H9 (cell line): ENCODE results near the gene SCGB1C1. TPM values are rescaled to one million over a fixed set of nuclear protein-coding genes. Genes with fewer than 3 reads are reported as not detected.
A peak's percentile ranks its signal among the peaks of the same experiment; 100 is the strongest.

Experiments used
- DNase-seq: peaks from one replicate; pipeline ENCODE4 v3.0.0-alpha.2; 2017
- H2AFZ ChIP-seq: one replicate; pipeline ENCODE4 v1.6.1; 2013; ENCODE audit warnings: mild to moderate bottlenecking, low read length, control low read depth, moderate library complexity
- H2AK5ac ChIP-seq: 2 replicates; pipeline ENCODE4 v1.6.1; 2013; ENCODE audit warnings: low read length, control low read depth, mixed read lengths; ENCODE audit not compliant: insufficient read length
- H2BK120ac ChIP-seq: one replicate; pipeline ENCODE4 v1.6.1; 2013; ENCODE audit warnings: low read depth, mild to moderate bottlenecking, low read length, control low read depth, inconsistent platforms; ENCODE audit not compliant: poor library complexity, severe bottlenecking
- H2BK12ac ChIP-seq: 2 replicates; pipeline ENCODE4 v1.6.1; 2013; ENCODE audit warnings: low read length, control low read depth, mixed read lengths, low read depth; ENCODE audit not compliant: insufficient read length
- H2BK15ac ChIP-seq: 2 replicates; pipeline ENCODE4 v1.6.1; 2013; ENCODE audit warnings: low read depth, low read length, control low read depth
- H2BK20ac ChIP-seq: one replicate; pipeline ENCODE4 v1.6.1; 2013; ENCODE audit warnings: low read depth, mild to moderate bottlenecking, low read length, control low read depth, inconsistent platforms; ENCODE audit not compliant: poor library complexity, severe bottlenecking
- H2BK5ac ChIP-seq: 2 replicates; pipeline ENCODE4 v1.6.1; 2013; ENCODE audit warnings: low read length, control low read depth, mixed read lengths; ENCODE audit not compliant: insufficient read length
- H3K14ac ChIP-seq: 2 replicates; pipeline ENCODE4 v1.6.1; 2013; ENCODE audit warnings: low read length, control low read depth; ENCODE audit not compliant: insufficient read depth
- H3K18ac ChIP-seq: 2 replicates; pipeline ENCODE4 v1.6.1; 2013; ENCODE audit warnings: low read depth, mild to moderate bottlenecking, mixed read lengths, low read length, control low read depth; ENCODE audit not compliant: insufficient read length
- H3K23ac ChIP-seq: 2 replicates; pipeline ENCODE4 v1.6.1; 2013; ENCODE audit warnings: low read length, control low read depth, mixed read lengths, low read depth; ENCODE audit not compliant: insufficient read length
- H3K23me2 ChIP-seq: 2 replicates; pipeline ENCODE4 v1.6.1; 2013; ENCODE audit warnings: low read depth, mild to moderate bottlenecking, mixed read lengths, low read length, control low read depth; ENCODE audit not compliant: insufficient read length, poor library complexity, severe bottlenecking
- H3K27ac ChIP-seq: 2 replicates; pipeline ENCODE4 v1.5.1; 2013; ENCODE audit warnings: low read length, control low read depth, mixed read lengths, low read depth; ENCODE audit not compliant: insufficient read length
- H3K27me3 ChIP-seq: 2 replicates; pipeline ENCODE4 v1.6.1; 2013; ENCODE audit warnings: low read length, control low read depth, inconsistent platforms; ENCODE audit not compliant: insufficient read depth
- H3K4ac ChIP-seq: 2 replicates; pipeline ENCODE4 v1.6.1; 2013; ENCODE audit warnings: low read depth, mild to moderate bottlenecking, control low read depth, inconsistent platforms, low read length, moderate library complexity
- H3K4me1 ChIP-seq: 2 replicates; pipeline ENCODE4 v1.6.1; 2013; ENCODE audit warnings: low read length, control low read depth, inconsistent platforms; ENCODE audit not compliant: insufficient read depth
- H3K4me2 ChIP-seq: 2 replicates; pipeline ENCODE4 v1.6.1; 2013; ENCODE audit warnings: low read length, control low read depth, mixed read lengths; ENCODE audit not compliant: insufficient read length, insufficient read depth
- H3K56ac ChIP-seq: 2 replicates; pipeline ENCODE4 v1.6.1; 2013; ENCODE audit warnings: low read depth, mild to moderate bottlenecking, mixed read lengths, low read length, control low read depth; ENCODE audit not compliant: insufficient read length
- H3K79me1 ChIP-seq: 2 replicates; pipeline ENCODE4 v1.6.1; 2013; ENCODE audit warnings: low read depth, mild to moderate bottlenecking, moderate library complexity, low read length, control low read depth, inconsistent platforms; ENCODE audit not compliant: insufficient read depth, poor library complexity, severe bottlenecking
- H3K79me2 ChIP-seq: 2 replicates; pipeline ENCODE4 v1.6.1; 2013; ENCODE audit warnings: low read length, control low read depth, inconsistent platforms; ENCODE audit not compliant: insufficient read depth
- H3K9ac ChIP-seq: 2 replicates; pipeline ENCODE4 v1.6.1; 2013; ENCODE audit warnings: low read length, control low read depth, mixed read lengths; ENCODE audit not compliant: insufficient read length; ENCODE audit errors: extremely low read depth
- H3K9me3 ChIP-seq: one replicate; pipeline ENCODE4 v1.6.1; 2013; ENCODE audit warnings: low read depth, low read length, inconsistent platforms; ENCODE audit not compliant: control insufficient read depth
- H3T11ph ChIP-seq: one replicate; pipeline ENCODE4 v1.6.1; 2013; ENCODE audit warnings: mild to moderate bottlenecking, low read length, control low read depth, inconsistent platforms
- H4K20me1 ChIP-seq: one replicate; pipeline ENCODE4 v1.6.1; 2013; ENCODE audit not compliant: control insufficient read depth, insufficient read length, insufficient read depth
- H4K5ac ChIP-seq: 2 replicates; pipeline ENCODE4 v1.6.1; 2013; ENCODE audit warnings: low read depth, mild to moderate bottlenecking, mixed read lengths, low read length, control low read depth; ENCODE audit not compliant: insufficient read length
- H4K8ac ChIP-seq: replicated peaks from 2 replicates; pipeline ENCODE4 v1.6.1; 2013; ENCODE audit warnings: low read length, control low read depth, mixed read lengths, low read depth; ENCODE audit not compliant: insufficient read length
- H4K91ac ChIP-seq: 2 replicates; pipeline ENCODE4 v1.6.1; 2013; ENCODE audit warnings: low read depth, mild to moderate bottlenecking, moderate library complexity, mixed read lengths, low read length, control low read depth; ENCODE audit not compliant: insufficient read length
- H3K27ac Mint-ChIP-seq, 3 experiments: 2 replicates in 2 of 3; 3 replicates in 1 of 3; pipeline ENCODE4 v1.8.0; 2020 to 2021; ENCODE audit warnings: mixed read lengths in 3 of 3, mild to moderate bottlenecking in 1 of 3, moderate library complexity in 1 of 3
- H3K27me3 Mint-ChIP-seq: 2 replicates; pipeline ENCODE4 v1.8.0; 2021; ENCODE audit warnings: low read depth, mild to moderate bottlenecking, moderate library complexity, mixed read lengths
- H3K36me3 Mint-ChIP-seq, 3 experiments: 2 replicates in 2 of 3; 3 replicates in 1 of 3; pipeline ENCODE4 v1.8.0; 2020 to 2021; ENCODE audit warnings: low read depth in 3 of 3, mixed read lengths in 3 of 3; ENCODE audit not compliant: insufficient read depth in 1 of 3
- H3K4me1 Mint-ChIP-seq, 2 experiments: 2 replicates each; pipeline ENCODE4 v1.8.0; 2020; ENCODE audit warnings: mixed read lengths in 2 of 2
- H3K4me3 Mint-ChIP-seq, 2 experiments: 2 replicates in 1 of 2; 3 replicates in 1 of 2; pipeline ENCODE4 v1.8.0; 2020 to 2021; ENCODE audit warnings: mild to moderate bottlenecking in 2 of 2, mixed read lengths in 2 of 2, moderate library complexity in 1 of 2
- H3K9me3 Mint-ChIP-seq, 2 experiments: 2 replicates in 1 of 2; 3 replicates in 1 of 2; pipeline ENCODE4 v1.8.0; 2020; ENCODE audit warnings: mild to moderate bottlenecking in 2 of 2, mixed read lengths in 2 of 2, moderate library complexity in 1 of 2
- CTCF ChIP-seq: fragments of 200-600 bp; sonication (generic); conservative IDR thresholded peaks from 3 replicates; pipeline ENCODE4 v1.8.0; 2021; ENCODE audit warnings: antibody characterized with exemption, mild to moderate bottlenecking
- WGBS: extraction: QIAGEN DNeasy Blood & Tissue Kit; methylation state at CpG from one replicate; pipeline ENCODE4 v1.1.7; 2013; ENCODE audit warnings: missing lambda C conversion rate, low lambda C conversion rate, mixed read lengths; ENCODE audit not compliant: insufficient read length; ENCODE audit errors: extremely low coverage; 5-methylcytosine and 5-hydroxymethylcytosine counted together
- total RNA-seq: library from RNA; stranded (reverse); gene quantifications from 2 replicates; pipeline ENCODE4 v1.2.1, GENCODE V29; 2021

SCGB1C1 gene
- total RNA-seq, 1 experiment from 2014 or later: not detected

GRCh38 chr11:241634-242033 is 48.8 kb downstream of the SCGB1C1 start:
- Histone ChIP-seq H3K18ac (no peak overlapping the region), H3K27me3 (no peaks in the 10 kb centered on the region), H3K79me2 (peaks cover 6% of the 10 kb centered on the region; the same call in 1 of the 2 replicates), H2BK120ac (no peak overlapping the region), H3K23me2 (peaks cover under 1% of the 10 kb centered on the region), H4K91ac (no peak overlapping the region), H2BK15ac (no peak overlapping the region), H3K14ac (no peak overlapping the region), H2AK5ac (no peak overlapping the region), H3K4me1 (no peaks in the 10 kb centered on the region), H3K23ac (no peak overlapping the region), H4K5ac (no peak overlapping the region), H3K56ac (no peak overlapping the region), H3K9ac (no peak overlapping the region), H4K8ac (no peak overlapping the region), H2BK5ac (no peak overlapping the region), H2BK20ac (no peak overlapping the region), H3T11ph (no peak overlapping the region), H2AFZ (no peak overlapping the region), H4K20me1 (no peaks in the 10 kb centered on the region), H3K27ac (no peak overlapping the region), H3K79me1 (peaks cover 11% of the 10 kb centered on the region), H3K4me2 (no peak overlapping the region), H3K9me3 (no peaks in the 10 kb centered on the region), H2BK12ac (no peak overlapping the region), H3K4ac (no peak overlapping the region)
- DNase-seq: no peak
- no peak overlapping the region for H3K4me3 Mint-ChIP-seq
- H3K27ac Mint-ChIP-seq: peak overlapping the region in 2 of 3 experiments; percentile 1 to 13; a peak in 2 of 7 replicates
- H3K9me3 Mint-ChIP-seq: no peaks in the 10 kb centered on the region
- peaks cover 35 to 69% (median 48%) of the 10 kb centered on the region in 3 experiments; a peak in 6 of 7 replicates for H3K36me3 Mint-ChIP-seq
- H3K4me1 Mint-ChIP-seq: peaks cover 9 to 10% of the 10 kb centered on the region in 2 experiments; a peak in 3 of 4 replicates
- no CpG with 5 or more reads among the region's 5 CpGs for whole genome bisulfite sequencing
- H3K27me3 Mint-ChIP-seq: no peaks in the 10 kb centered on the region; the same call in 1 of the 2 replicates
- no peak for TF ChIP-seq CTCF

Other genes starting within 250 kb of the SCGB1C1 start
- 44.1 and 49.4 TPM in 2 replicates for gene BET1L, start 14.3 kb downstream of the SCGB1C1 start, total RNA-seq
- gene RIC8A, start 14.6 kb downstream of the SCGB1C1 start, total RNA-seq: 94.9 and 98.1 TPM in 2 replicates
- 13.2 and 13.9 TPM in 2 replicates for gene SIRT3, start 43.3 kb downstream of the SCGB1C1 start, total RNA-seq
- 141 and 148 TPM in 2 replicates for gene PSMD13, start 43.9 kb downstream of the SCGB1C1 start, total RNA-seq
- not detected in 2 replicates for gene NLRP6, start 85.3 kb downstream of the SCGB1C1 start, total RNA-seq
- 57.9 and 58.3 TPM in 2 replicates for gene PGGHG, start 96.0 kb downstream of the SCGB1C1 start, total RNA-seq
- not detected in 2 replicates for gene IFITM5, start 106.4 kb downstream of the SCGB1C1 start, total RNA-seq
- 421 and 425 TPM in 2 replicates for gene IFITM2, start 114.7 kb downstream of the SCGB1C1 start, total RNA-seq
- 498 and 500 TPM in 2 replicates for gene IFITM1, start 121.0 kb downstream of the SCGB1C1 start, total RNA-seq
- gene IFITM3, start 127.8 kb downstream of the SCGB1C1 start, total RNA-seq: 419 and 425 TPM in 2 replicates
- 101 and 105 TPM in 2 replicates for gene B4GALNT4, start 176.4 kb downstream of the SCGB1C1 start, total RNA-seq
- 41.7 and 43.8 TPM in 2 replicates for gene PKP3, start 201.1 kb downstream of the SCGB1C1 start, total RNA-seq
- gene SIGIRR, start 221.9 kb downstream of the SCGB1C1 start, total RNA-seq: 85.7 and 89.7 TPM in 2 replicates
- 12.3 and 13.1 TPM in 2 replicates for gene ANO9, start 248.9 kb downstream of the SCGB1C1 start, total RNA-seq